Measurements from ENCODE around the gene WDR48.

WDR48 gene

DNA sequence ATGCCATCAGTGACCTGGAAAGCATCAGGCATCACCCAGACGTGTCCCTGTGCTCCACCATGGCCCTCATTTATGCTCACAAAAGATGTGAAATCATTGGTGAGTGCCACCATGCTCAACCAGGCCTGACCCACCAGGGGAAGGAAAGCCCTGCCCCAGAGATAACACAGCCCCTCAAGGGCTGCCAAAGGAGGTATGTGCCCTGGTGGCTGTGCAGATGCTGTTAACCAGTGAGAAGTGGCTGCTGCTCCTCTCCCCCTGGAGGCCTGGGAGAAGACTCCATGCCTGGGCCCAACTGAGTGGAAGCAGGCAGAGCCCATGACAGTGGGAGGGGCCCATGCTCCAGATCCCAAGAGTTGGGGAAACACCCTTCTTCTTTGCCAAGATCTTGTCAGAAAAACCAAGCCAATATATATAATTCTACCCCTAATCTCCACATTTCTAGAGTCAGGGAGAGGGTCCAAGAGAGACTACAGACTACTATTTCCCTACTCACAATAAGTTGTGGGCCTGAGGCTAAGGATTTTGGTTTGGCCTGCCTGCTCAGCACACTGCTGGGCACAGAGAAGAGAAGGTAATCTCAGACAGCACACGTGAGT is 58.3 kb downstream of the WDR48 start:
- H3K9ac ChIP-seq, result no peak overlapping the region
- no peaks in the 10 kb centered on the region for H3K36me3 ChIP-seq (ENCODE audit: control insufficient read depth, insufficient read depth, low read length)
- H3K4me1 ChIP-seq, result peaks cover 4% of the 10 kb centered on the region
- H3K79me2 ChIP-seq, result peaks cover 11% of the 10 kb centered on the region
- H3K4me2 ChIP-seq (ENCODE audit: low read length), result no peak overlapping the region
- H3K27me3 ChIP-seq (ENCODE audit: control insufficient read depth, insufficient read depth, low read length), result no peaks in the 10 kb centered on the region
- no peak overlapping the region for H3K27ac ChIP-seq
- TF ChIP-seq, protein P1, sequence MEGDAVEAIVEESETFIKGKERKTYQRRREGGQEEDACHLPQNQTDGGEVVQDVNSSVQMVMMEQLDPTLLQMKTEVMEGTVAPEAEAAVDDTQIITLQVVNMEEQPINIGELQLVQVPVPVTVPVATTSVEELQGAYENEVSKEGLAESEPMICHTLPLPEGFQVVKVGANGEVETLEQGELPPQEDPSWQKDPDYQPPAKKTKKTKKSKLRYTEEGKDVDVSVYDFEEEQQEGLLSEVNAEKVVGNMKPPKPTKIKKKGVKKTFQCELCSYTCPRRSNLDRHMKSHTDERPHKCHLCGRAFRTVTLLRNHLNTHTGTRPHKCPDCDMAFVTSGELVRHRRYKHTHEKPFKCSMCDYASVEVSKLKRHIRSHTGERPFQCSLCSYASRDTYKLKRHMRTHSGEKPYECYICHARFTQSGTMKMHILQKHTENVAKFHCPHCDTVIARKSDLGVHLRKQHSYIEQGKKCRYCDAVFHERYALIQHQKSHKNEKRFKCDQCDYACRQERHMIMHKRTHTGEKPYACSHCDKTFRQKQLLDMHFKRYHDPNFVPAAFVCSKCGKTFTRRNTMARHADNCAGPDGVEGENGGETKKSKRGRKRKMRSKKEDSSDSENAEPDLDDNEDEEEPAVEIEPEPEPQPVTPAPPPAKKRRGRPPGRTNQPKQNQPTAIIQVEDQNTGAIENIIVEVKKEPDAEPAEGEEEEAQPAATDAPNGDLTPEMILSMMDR (IDR thresholded peaks at IDR 0.05), result no peak
- no peaks in the 10 kb centered on the region for H3K9me3 ChIP-seq (ENCODE audit: control insufficient read depth, low read length)
- H3K4me3 ChIP-seq (ENCODE audit: low read depth, low read length), result no peak overlapping the region
- no peak overlapping the region for H2AFZ ChIP-seq

DNA sequence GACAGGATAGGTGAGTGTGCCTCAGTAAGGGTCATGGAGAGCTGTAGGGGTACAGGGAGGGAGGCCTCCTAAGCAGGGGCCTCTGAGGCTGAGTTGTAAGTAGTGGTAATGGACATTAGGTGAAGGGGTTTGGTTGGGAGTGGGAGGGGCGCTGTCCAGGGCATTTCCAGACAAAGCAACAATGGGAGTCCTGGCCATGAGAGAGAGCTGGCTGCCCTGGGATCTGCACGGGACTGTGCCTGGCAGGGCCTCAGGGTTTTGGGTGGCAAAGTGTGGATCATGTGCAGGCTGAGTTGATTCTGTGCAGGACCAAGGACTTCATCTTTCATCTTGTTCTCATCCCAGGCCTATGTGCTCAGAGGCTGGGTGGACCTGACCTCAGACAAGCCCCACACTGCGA is 60.3 kb downstream of the WDR48 start:
- H3K9me3 ChIP-seq (ENCODE audit: control insufficient read depth, low read length), result no peaks in the 10 kb centered on the region
- TF ChIP-seq, protein P1 (IDR thresholded peaks at IDR 0.05), result no peak
- H3K79me2 ChIP-seq, result no peaks in the 10 kb centered on the region
- no peaks in the 10 kb centered on the region for H3K4me1 ChIP-seq
- no peak overlapping the region for H2AFZ ChIP-seq
- no peak overlapping the region for H3K27ac ChIP-seq
- no peak overlapping the region for H3K9ac ChIP-seq
- no peaks in the 10 kb centered on the region for H3K27me3 ChIP-seq (ENCODE audit: control insufficient read depth, insufficient read depth, low read length)
- H3K4me3 ChIP-seq (ENCODE audit: low read depth, low read length), result no peak overlapping the region
- H3K4me2 ChIP-seq (ENCODE audit: low read length), result no peak overlapping the region
- no peaks in the 10 kb centered on the region for H3K36me3 ChIP-seq (ENCODE audit: control insufficient read depth, insufficient read depth, low read length)

DNA sequence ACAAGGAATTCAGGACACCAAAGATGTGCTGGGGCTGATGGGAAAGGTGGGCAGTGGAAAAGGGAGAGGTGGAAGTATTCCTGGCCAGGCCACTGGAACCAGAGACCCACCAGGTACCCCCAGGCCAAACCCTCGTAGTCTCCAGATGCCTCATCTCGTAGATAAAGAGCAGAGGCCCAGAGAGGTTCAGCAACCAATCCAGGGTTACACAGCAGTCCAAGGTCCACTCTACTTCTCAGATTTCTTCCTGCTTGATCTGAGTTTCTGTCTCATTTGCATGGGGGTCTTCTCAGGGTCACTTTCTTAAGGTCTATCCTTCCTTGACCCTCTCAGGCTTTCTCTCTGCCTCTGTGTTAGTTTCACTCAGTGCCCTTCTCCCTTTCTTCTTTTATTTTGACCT is 60.7 kb downstream of the WDR48 start:
- Histone ChIP-seq H2AFZ (no peak overlapping the region), H3K4me2 (ENCODE audit: low read length) (no peak overlapping the region), H3K9me3 (ENCODE audit: control insufficient read depth, low read length) (no peaks in the 10 kb centered on the region), H3K4me1 (no peaks in the 10 kb centered on the region), H3K4me3 (ENCODE audit: low read depth, low read length) (no peak overlapping the region), H3K27me3 (ENCODE audit: control insufficient read depth, insufficient read depth, low read length) (no peaks in the 10 kb centered on the region), H3K36me3 (ENCODE audit: control insufficient read depth, insufficient read depth, low read length) (no peaks in the 10 kb centered on the region), H3K27ac (no peak overlapping the region), H3K79me2 (no peaks in the 10 kb centered on the region), H3K9ac (no peak overlapping the region)
- TF ChIP-seq, protein P1 (IDR thresholded peaks at IDR 0.05), result no peak

DNA sequence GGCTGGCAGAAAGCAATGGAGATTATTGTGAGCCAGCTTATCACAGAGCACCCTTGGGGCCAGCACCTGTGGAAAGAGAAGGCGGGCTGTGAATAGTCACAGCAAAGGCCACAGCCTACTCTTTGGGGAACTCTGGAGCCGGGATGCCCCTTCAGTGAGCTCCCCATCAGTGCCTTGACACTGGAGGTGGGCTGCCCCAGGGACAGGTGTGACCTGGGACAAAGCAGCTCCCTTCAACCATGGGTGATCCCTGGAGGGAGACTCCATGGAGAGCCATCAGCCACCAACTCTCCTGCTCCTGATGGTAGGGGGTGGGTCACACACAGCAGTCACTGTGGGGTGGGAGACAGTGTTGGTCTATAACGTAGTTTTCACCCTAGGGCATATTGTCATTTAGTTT is 61.5 kb downstream of the WDR48 start:
- no peaks in the 10 kb centered on the region for H3K9me3 ChIP-seq (ENCODE audit: control insufficient read depth, low read length)
- no peaks in the 10 kb centered on the region for H3K36me3 ChIP-seq (ENCODE audit: control insufficient read depth, insufficient read depth, low read length)
- H3K4me2 ChIP-seq (ENCODE audit: low read length), result no peak overlapping the region
- H3K9ac ChIP-seq, result no peak overlapping the region
- TF ChIP-seq, protein P1 (IDR thresholded peaks at IDR 0.05), result no peak
- H3K27ac ChIP-seq, result no peak overlapping the region
- no peak overlapping the region for H2AFZ ChIP-seq
- no peak overlapping the region for H3K4me3 ChIP-seq (ENCODE audit: low read depth, low read length)
- no peaks in the 10 kb centered on the region for H3K4me1 ChIP-seq
- H3K79me2 ChIP-seq, result no peaks in the 10 kb centered on the region
- no peaks in the 10 kb centered on the region for H3K27me3 ChIP-seq (ENCODE audit: control insufficient read depth, insufficient read depth, low read length)

DNA sequence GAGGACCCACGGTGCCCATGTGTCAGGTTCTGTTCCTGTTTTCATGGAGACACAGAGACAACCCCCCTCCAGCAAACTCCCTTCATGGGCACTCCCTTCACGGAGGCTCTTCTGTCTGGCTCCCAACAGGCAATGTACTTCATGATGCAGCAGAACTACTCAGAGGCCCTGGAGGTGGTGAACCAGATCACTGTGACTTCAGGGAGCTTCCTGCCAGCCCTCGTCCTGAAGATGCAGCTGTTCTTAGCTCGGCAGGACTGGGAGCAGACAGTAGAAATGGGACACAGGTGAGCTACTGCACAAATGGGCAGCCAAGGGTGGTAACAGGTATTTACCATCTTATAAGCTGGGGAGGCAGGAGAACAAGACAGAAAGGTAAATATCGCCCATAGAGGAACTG is 62.6 kb downstream of the WDR48 start:
- Histone ChIP-seq H3K9me3 (ENCODE audit: control insufficient read depth, low read length) (no peaks in the 10 kb centered on the region), H3K27ac (no peak overlapping the region), H2AFZ (no peak overlapping the region), H3K4me2 (ENCODE audit: low read length) (no peak overlapping the region), H3K4me3 (ENCODE audit: low read depth, low read length) (no peak overlapping the region), H3K4me1 (no peaks in the 10 kb centered on the region), H3K9ac (no peak overlapping the region), H3K36me3 (ENCODE audit: control insufficient read depth, insufficient read depth, low read length) (no peaks in the 10 kb centered on the region), H3K27me3 (ENCODE audit: control insufficient read depth, insufficient read depth, low read length) (no peaks in the 10 kb centered on the region), H3K79me2 (no peaks in the 10 kb centered on the region)
- TF ChIP-seq, protein P1 (IDR thresholded peaks at IDR 0.05), result no peak
